GM12892 (cell line): ENCODE data around the gene HHIPL1.

ENCODE experiments used
- POLR2A ChIP-seq: IDR thresholded peaks from 2 replicates; pipeline ENCODE4 v1.6.1; 2011; ENCODE audit warnings: low read depth, low read length, control low read depth
- POLR2AphosphoS5 ChIP-seq: IDR thresholded peaks from 2 replicates; pipeline ENCODE4 v1.6.1; 2011; ENCODE audit warnings: low read depth, low read length, control low read depth
- TAF1 ChIP-seq: IDR thresholded peaks from 2 replicates; pipeline ENCODE4 v1.6.1; 2011; ENCODE audit warnings: low read depth, mild to moderate bottlenecking, control low read depth, low read length, borderline replicate concordance

- no peak for TF ChIP-seq POLR2A
- TF ChIP-seq POLR2AphosphoS5 = no peak
- TF ChIP-seq TAF1 = no peak
Measured at GRCh38 chr14:99664937-99665273, 20.0 kb downstream of the HHIPL1 start.
